Left ventricle myocardium inferior (tissue), 1 donor: ENCODE results near the gene TECR. TPM values are rescaled to one million over a fixed set of nuclear protein-coding genes. Genes with fewer than 3 reads are reported as not detected.

Source experiments
- DNase-seq: peaks from one replicate; pipeline ENCODE4 v3.0.0-alpha.2; 2020
- H3K27ac ChIP-seq: fragments of 200-600 bp; replicated peaks from 2 replicates; pipeline ENCODE4 v1.8.0; 2021
- H3K27me3 ChIP-seq: fragments of 200-600 bp; 2 replicates; pipeline ENCODE4 v1.8.0; 2021; ENCODE audit warnings: low read depth
- H3K36me3 ChIP-seq: fragments of 200-600 bp; 2 replicates; pipeline ENCODE4 v1.8.0; 2021
- H3K4me1 ChIP-seq: fragments of 200-600 bp; 2 replicates; pipeline ENCODE4 v1.8.0; 2021
- H3K4me3 ChIP-seq: fragments of 200-600 bp; 2 replicates; pipeline ENCODE4 v1.8.0; 2021; ENCODE audit warnings: mild to moderate bottlenecking, moderate library complexity
- H3K9me3 ChIP-seq: fragments of 200-600 bp; replicated peaks from 2 replicates; pipeline ENCODE4 v1.8.0; 2021
- intact Hi-C: fragments of 100-400 bp; cut with micrococcal nuclease; formaldehyde crosslinking; loops from one replicate; pipeline ENCODE4 v1.11.0; 2022
- total RNA-seq: library from RNA; stranded (reverse); fragmentation: NEBNext Ultra II Directional; extraction: Animal tissue kit (Norgen Biotek cat#: 25700); gene quantifications from one replicate; pipeline ENCODE4 v1.2.1, GENCODE V29; 2021
- TF ChIP-seq, protein P1 (sequence below): fragments of 200-600 bp; IDR thresholded peaks from 2 replicates; pipeline ENCODE4 v1.8.0; 2021; ENCODE audit warnings: antibody characterized with exemption, mild to moderate bottlenecking, borderline replicate concordance
- donor health status: DM: no; HTN: yes; CAD: no; lungs with severe emphysema.

The TECR gene
- total RNA-seq, 1 donor from 2014 or later: 69.3 TPM

DNA sequence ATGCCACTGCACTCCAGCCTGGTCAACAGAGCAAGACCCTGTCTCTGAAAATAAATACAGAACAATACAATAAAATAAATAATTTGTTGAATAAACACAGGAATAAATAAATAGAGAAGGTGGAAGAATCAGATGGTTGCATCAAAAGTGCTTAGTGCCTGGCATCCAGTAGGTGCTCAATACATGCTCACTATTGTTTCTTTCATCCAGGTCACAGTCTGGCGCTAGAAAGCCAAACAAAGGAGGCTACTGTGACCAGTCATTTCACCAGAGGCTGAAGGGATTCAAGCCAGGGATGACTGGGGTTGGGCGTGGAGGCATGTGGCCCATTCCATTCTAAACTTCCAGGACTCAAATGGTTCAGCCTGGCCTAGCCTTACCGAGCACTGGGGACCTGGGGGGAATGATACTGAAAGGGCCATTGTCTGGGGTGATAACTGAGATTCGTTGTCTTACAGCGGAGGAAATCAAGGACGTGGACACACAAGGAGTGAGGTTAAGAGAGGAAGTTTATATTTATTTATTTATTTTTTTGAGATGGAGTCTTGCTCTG lies 46.1 kb downstream of the TECR start:
- intact Hi-C loops: loop anchor here (5.0 kb wide), 1 partner anchor 112 kb away; no protein-coding TSS in a partner anchor
- H3K36me3 ChIP-seq: no peaks in the 10 kb centered on the region
- no peaks in the 10 kb centered on the region for H3K9me3 ChIP-seq
- no peaks in the 10 kb centered on the region for H3K27me3 ChIP-seq
- H3K27ac ChIP-seq: no peak overlapping the region
- no peak overlapping the region for H3K4me3 ChIP-seq
- no peak for DNase-seq
- TF ChIP-seq, protein P1, sequence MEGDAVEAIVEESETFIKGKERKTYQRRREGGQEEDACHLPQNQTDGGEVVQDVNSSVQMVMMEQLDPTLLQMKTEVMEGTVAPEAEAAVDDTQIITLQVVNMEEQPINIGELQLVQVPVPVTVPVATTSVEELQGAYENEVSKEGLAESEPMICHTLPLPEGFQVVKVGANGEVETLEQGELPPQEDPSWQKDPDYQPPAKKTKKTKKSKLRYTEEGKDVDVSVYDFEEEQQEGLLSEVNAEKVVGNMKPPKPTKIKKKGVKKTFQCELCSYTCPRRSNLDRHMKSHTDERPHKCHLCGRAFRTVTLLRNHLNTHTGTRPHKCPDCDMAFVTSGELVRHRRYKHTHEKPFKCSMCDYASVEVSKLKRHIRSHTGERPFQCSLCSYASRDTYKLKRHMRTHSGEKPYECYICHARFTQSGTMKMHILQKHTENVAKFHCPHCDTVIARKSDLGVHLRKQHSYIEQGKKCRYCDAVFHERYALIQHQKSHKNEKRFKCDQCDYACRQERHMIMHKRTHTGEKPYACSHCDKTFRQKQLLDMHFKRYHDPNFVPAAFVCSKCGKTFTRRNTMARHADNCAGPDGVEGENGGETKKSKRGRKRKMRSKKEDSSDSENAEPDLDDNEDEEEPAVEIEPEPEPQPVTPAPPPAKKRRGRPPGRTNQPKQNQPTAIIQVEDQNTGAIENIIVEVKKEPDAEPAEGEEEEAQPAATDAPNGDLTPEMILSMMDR: no peak
- peaks cover 27% of the 10 kb centered on the region for H3K4me1 ChIP-seq

- no peaks in the 10 kb centered on the region for H3K9me3 ChIP-seq
- intact Hi-C loops: loop anchor here (5.0 kb wide), 1 partner anchor 111 kb away; no protein-coding TSS in a partner anchor
- no peaks in the 10 kb centered on the region for H3K27me3 ChIP-seq
- no peaks in the 10 kb centered on the region for H3K36me3 ChIP-seq
- H3K4me1 ChIP-seq: peaks cover 19% of the 10 kb centered on the region
- TF ChIP-seq, protein P1: no peak
- no peak overlapping the region for H3K27ac ChIP-seq
- H3K4me3 ChIP-seq: no peak overlapping the region
- DNase-seq: no peak
These were observed 47.0 kb downstream of the TECR start for GRCh38 chr19:14576363-14576762.

- no peak for DNase-seq
- intact Hi-C loops: loop anchor here (5.0 kb wide), 1 partner anchor 110 kb away; no protein-coding TSS in a partner anchor
- no peaks in the 10 kb centered on the region for H3K9me3 ChIP-seq
- H3K4me3 ChIP-seq: no peak overlapping the region
- H3K36me3 ChIP-seq: no peaks in the 10 kb centered on the region
- TF ChIP-seq, protein P1: no peak
- H3K27me3 ChIP-seq: no peaks in the 10 kb centered on the region
- peaks cover 11% of the 10 kb centered on the region for H3K4me1 ChIP-seq
- H3K27ac ChIP-seq: no peak overlapping the region
These were observed 47.9 kb downstream of the TECR start for GRCh38 chr19:14577264-14577663.

- intact Hi-C loops: loop anchor here (5.0 kb wide), 1 partner anchor 109 kb away; no protein-coding TSS in a partner anchor
- Histone ChIP-seq H3K27me3 (no peaks in the 10 kb centered on the region), H3K4me3 (no peak overlapping the region), H3K36me3 (no peaks in the 10 kb centered on the region), H3K9me3 (no peaks in the 10 kb centered on the region), H3K27ac (no peak overlapping the region), H3K4me1 (peaks cover 9% of the 10 kb centered on the region)
- TF ChIP-seq, protein P1: no peak
- DNase-seq: no peak
These were observed 48.6 kb downstream of the TECR start for GRCh38 chr19:14577885-14578427.

- intact Hi-C loops: no loop called here
- H3K36me3 ChIP-seq: no peaks in the 10 kb centered on the region
- no peak for DNase-seq
- no peak overlapping the region for H3K27ac ChIP-seq
- no peaks in the 10 kb centered on the region for H3K4me1 ChIP-seq
- TF ChIP-seq, protein P1: no peak
- no peak overlapping the region for H3K4me3 ChIP-seq
- H3K9me3 ChIP-seq: no peaks in the 10 kb centered on the region
- no peaks in the 10 kb centered on the region for H3K27me3 ChIP-seq
These were observed 51.3 kb downstream of the TECR start for GRCh38 chr19:14580623-14581237.
